Measurements from ENCODE around the gene KRT73. TPM values are rescaled to one million over a fixed set of nuclear protein-coding genes. Genes with fewer than 3 reads are reported as not detected.

Gene KRT73
- total and polyA plus RNA-seq, 2 experiments from 2014 or later: not detected

GRCh38 chr12:52649066-52649465, 30.7 kb upstream of the KRT73 start:
- Histone ChIP-seq H3K4me1 (ENCODE audit: insufficient read depth) (peaks cover 4% of the 10 kb centered on the region), H3K27ac (no peak overlapping the region), H3K79me2 (no peaks in the 10 kb centered on the region), H2AFZ (no peak overlapping the region), H3K9me2 (replicated peaks; ENCODE audit: insufficient read depth) (no peaks in the 10 kb centered on the region), H3K27me3 (peaks cover 4% of the 10 kb centered on the region), H3K4me3 (no peak overlapping the region), H4K20me1 (ENCODE audit: insufficient read depth, poor library complexity, severe bottlenecking) (no peaks in the 10 kb centered on the region), H3K9me3 (ENCODE audit: low read depth) (no peaks in the 10 kb centered on the region), H3K4me2 (no peak overlapping the region), H3K36me3 (replicated peaks; ENCODE audit: insufficient read depth, low read depth) (no peaks in the 10 kb centered on the region)
- DNase-seq (ENCODE audit: low spot score): no peak
- WGBS (ENCODE audit: low lambda C conversion rate, missing lambda C conversion rate): 83% methylated on average over 6 of the region's 6 CpGs
- TF ChIP-seq EZH2 (IDR thresholded peaks at IDR 0.05; ENCODE audit: borderline replicate concordance) (no peak), CTCF (IDR thresholded peaks at IDR 0.05; ENCODE audit: poor library complexity) (no peak), EZH2phosphoT487 (IDR thresholded peaks at IDR 0.05; ENCODE audit: low read depth, severe bottlenecking, unreplicated experiment) (no peak)

GRCh38 chr12:52648012-52648550, 29.7 kb upstream of the KRT73 start:
- H3K27ac ChIP-seq: no peak overlapping the region
- WGBS (ENCODE audit: low lambda C conversion rate, missing lambda C conversion rate): 88% methylated on average over 8 of the region's 8 CpGs
- peaks cover 4% of the 10 kb centered on the region for H3K4me1 ChIP-seq (ENCODE audit: insufficient read depth)
- H3K36me3 ChIP-seq (replicated peaks; ENCODE audit: insufficient read depth, low read depth): no peaks in the 10 kb centered on the region
- no peaks in the 10 kb centered on the region for H3K9me3 ChIP-seq (ENCODE audit: low read depth)
- peaks cover 4% of the 10 kb centered on the region for H3K27me3 ChIP-seq
- H2AFZ ChIP-seq: no peak overlapping the region
- no peak for DNase-seq (ENCODE audit: low spot score)
- no peaks in the 10 kb centered on the region for H3K79me2 ChIP-seq
- no peak overlapping the region for H3K4me3 ChIP-seq
- no peaks in the 10 kb centered on the region for H3K9me2 ChIP-seq (replicated peaks; ENCODE audit: insufficient read depth)
- no peaks in the 10 kb centered on the region for H4K20me1 ChIP-seq (ENCODE audit: insufficient read depth, poor library complexity, severe bottlenecking)
- H3K4me2 ChIP-seq: no peak overlapping the region
- TF ChIP-seq EZH2phosphoT487 (IDR thresholded peaks at IDR 0.05; ENCODE audit: low read depth, severe bottlenecking, unreplicated experiment): no peak
- TF ChIP-seq CTCF (IDR thresholded peaks at IDR 0.05; ENCODE audit: poor library complexity): no peak
- TF ChIP-seq EZH2 (IDR thresholded peaks at IDR 0.05; ENCODE audit: borderline replicate concordance): no peak

- Histone ChIP-seq H3K9me3 (ENCODE audit: low read depth) (no peaks in the 10 kb centered on the region), H3K36me3 (replicated peaks; ENCODE audit: insufficient read depth, low read depth) (no peaks in the 10 kb centered on the region), H3K4me2 (no peak overlapping the region), H3K27ac (no peak overlapping the region), H3K79me2 (no peaks in the 10 kb centered on the region), H3K4me1 (ENCODE audit: insufficient read depth) (peaks cover 4% of the 10 kb centered on the region), H4K20me1 (ENCODE audit: insufficient read depth, poor library complexity, severe bottlenecking) (no peaks in the 10 kb centered on the region), H3K4me3 (no peak overlapping the region), H3K9me2 (replicated peaks; ENCODE audit: insufficient read depth) (no peaks in the 10 kb centered on the region), H3K27me3 (peaks cover 4% of the 10 kb centered on the region), H2AFZ (no peak overlapping the region)
- TF ChIP-seq EZH2phosphoT487 (IDR thresholded peaks at IDR 0.05; ENCODE audit: low read depth, severe bottlenecking, unreplicated experiment) (no peak), CTCF (IDR thresholded peaks at IDR 0.05; ENCODE audit: poor library complexity) (no peak), EZH2 (IDR thresholded peaks at IDR 0.05; ENCODE audit: borderline replicate concordance) (no peak)
- 89% methylated on average over 9 of the region's 9 CpGs for WGBS (ENCODE audit: low lambda C conversion rate, missing lambda C conversion rate)
- DNase-seq (ENCODE audit: low spot score): no peak
Measured at GRCh38 chr12:52647601-52648000, 29.2 kb upstream of the KRT73 start.
